HG03060 (cell line): Measurements from ENCODE around the gene TUBA1B.

ENCODE experiments used
- ATAC-seq: cut with Tn5 transposase; IDR thresholded peaks from one replicate; pipeline ENCODE4 v1.9.1; 2021; ENCODE audit warnings: low read depth, moderate number of reproducible peaks; ENCODE audit not compliant: unreplicated experiment

The TUBA1B gene

DNA sequence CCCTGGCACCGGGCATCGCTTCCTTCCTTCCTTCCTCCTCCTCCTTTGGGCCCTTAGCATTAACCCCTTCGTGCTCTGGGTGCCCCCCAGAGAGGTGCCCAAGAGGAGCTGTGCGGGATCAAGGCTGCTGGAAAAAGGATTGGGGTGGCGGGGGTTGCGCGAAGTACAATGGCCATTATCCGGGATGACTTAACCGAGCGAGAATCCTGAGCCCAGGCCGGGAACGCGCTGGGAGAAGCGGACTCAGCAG lies 39.4 kb downstream of the TUBA1B start:
- ATAC-seq, result no peak

GRCh38 chr12:49091056-49091835 lies 39.9 kb downstream of the TUBA1B start:
- ATAC-seq, result no peak

DNA sequence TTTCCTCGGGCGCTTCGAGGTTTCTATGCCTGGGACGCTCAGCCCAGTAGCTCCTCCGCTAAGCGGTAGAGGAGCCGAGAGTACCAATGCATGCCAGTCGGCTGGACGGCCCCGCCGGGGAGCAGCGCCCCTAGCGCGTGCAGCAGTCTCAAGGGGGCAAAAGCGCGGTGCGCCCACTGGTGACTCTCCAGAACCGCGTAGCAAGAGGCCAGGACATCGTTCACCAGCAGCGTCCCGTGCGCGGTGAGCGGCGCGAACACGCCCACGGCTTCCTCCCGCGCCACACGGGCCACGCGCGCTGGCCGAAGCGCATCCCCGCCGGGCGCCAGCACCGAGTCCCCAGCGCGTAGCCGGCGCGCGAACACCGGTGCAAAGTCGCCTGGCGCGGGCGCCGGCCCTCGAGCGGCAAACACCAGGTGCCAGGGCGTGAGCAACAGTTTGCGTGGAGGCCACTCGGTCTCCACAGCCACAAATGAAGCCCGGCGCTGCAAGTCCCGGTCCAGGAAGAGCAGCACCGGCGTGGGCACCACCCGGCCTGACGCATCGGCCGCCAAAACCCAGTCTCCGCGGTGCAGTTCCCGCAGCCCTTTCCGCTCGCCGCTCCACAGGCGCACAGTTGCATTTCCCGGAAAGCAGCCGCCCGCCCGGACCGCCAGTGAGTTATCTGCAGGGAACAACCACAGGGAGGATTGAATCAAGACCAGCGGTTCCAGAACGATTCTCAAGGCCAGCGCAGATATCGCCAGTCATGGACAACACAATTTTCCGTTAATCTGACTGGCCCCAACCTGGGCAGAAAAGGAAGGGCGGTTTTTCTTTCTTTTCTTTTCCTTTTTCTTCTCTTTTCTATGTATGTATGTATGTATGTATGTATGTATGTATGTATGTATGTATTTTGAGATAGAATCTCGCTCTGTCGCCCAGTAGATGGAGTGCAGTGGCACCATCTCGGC lies 41.1 kb downstream of the TUBA1B start:
- no peak for ATAC-seq

- ATAC-seq, result no peak
Observed at GRCh38 chr12:49088932-49089330, 42.3 kb downstream of the TUBA1B start.

DNA sequence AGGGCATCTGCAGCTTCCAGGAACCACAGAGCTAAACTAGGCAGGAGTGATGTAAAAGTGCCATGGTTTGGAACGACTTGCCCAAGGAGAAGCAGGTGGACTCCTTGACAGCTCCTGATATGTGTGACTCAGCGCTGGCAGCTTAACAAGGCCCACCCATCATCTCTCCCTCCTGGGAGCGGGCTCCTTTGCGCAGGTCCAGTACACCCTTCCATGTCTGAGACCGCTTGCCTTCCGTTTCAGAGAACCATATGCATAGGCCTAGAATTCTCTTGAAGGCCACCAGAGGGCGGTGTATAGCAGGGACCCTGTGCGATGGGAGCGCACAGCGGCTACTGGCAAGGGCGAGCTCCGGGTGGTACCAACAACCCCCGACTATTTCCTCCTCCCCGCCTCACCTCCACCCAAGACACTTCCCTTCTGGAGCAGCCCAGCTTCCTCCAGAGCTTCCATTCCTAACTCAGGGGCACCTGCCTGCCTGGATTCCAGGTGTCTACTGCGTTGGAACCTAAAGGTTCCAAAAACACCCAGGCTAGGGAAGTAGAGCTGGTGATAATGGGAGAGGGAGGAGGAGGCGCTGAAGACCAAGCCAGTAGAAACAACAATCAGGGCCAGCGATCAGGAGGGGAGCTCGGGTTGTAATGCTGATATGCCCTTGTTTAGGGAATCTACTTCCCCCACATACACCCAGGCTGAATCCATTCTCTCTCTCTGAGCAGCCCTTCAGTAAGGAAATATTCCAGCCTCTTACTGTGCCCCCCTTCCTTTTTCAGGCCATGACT lies 42.9 kb downstream of the TUBA1B start:
- no peak for ATAC-seq

DNA sequence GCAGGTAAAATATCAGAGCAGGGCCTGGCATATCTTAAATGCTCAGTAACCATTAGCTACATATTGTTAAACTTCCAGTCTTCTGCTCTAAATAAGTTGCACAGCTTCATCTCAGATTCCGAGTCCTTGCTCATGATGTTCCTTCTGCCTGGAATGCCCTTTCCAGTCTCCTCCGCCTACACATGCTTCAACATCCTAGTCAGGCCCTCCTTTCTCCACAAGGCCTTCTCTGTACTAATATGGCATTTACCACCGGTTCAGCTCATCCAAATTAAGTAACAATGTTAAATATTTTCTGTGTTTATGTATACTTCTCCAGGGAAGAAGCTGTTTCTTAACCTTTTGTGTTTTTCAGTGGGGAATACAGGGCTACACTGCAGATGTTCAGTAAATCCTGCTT lies 45.1 kb downstream of the TUBA1B start:
- ATAC-seq, result no peak

- no peak for ATAC-seq
Observed at GRCh38 chr12:49084438-49084837, 46.8 kb downstream of the TUBA1B start.

DNA sequence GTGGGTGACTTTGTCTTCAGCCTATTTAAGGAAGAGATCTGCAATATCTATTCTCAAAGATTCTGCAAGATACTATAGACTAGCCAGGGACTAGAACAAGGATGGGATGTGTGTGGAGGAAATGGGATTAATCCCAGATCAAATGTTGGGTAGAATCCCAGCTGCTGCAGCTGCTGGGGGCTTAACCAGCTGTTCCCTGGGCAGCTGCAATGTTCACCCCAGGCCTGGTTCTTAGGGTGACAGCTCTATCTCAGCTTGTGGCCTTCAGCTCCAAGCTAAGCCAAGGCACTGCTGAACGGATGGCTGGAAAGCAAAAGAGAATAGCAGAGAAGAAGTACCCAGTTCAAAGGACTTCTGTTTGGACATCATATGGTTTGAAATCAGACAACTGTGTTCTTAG lies 51.4 kb downstream of the TUBA1B start:
- no peak for ATAC-seq
